GM18526 (cell line): ENCODE data around the gene ZNF624.

ENCODE experiments used
- POLR2A ChIP-seq: IDR thresholded peaks from 3 replicates; pipeline ENCODE4 v1.6.1; 2011; ENCODE audit not compliant: insufficient read length; ENCODE audit errors: extremely low read depth

Gene ZNF624

GRCh38 chr17:16589097-16589969, 64.3 kb downstream of the ZNF624 start:
- no peak for TF ChIP-seq POLR2A

GRCh38 chr17:16585796-16586195, 67.9 kb downstream of the ZNF624 start:
- no peak for TF ChIP-seq POLR2A

GRCh38 chr17:16584273-16584995, 69.2 kb downstream of the ZNF624 start:
- no peak for TF ChIP-seq POLR2A

GRCh38 chr17:16583781-16584180, 69.9 kb downstream of the ZNF624 start:
- no peak for TF ChIP-seq POLR2A

- no peak for TF ChIP-seq POLR2A
Observed at GRCh38 chr17:16573466-16573865, 80.2 kb downstream of the ZNF624 start.
